ENCODE data around the gene PTCRA. TPM values are rescaled to one million over a fixed set of nuclear protein-coding genes. Genes with fewer than 3 reads are reported as not detected.

The PTCRA gene
- total and polyA plus RNA-seq, 4 donors = 0.29 to 0.50 TPM; not detected in 2

- no peaks in the 10 kb centered on the region for H3K9me3 ChIP-seq (ENCODE audit: control insufficient read depth, insufficient read depth, low read length)
- peaks cover 16% of the 10 kb centered on the region for H3K4me1 ChIP-seq (ENCODE audit: control insufficient read depth, insufficient read depth, low read length)
- H3K4me3 ChIP-seq (ENCODE audit: low read depth, low read length) = peak within 1 kb of the TSS; percentile 47
- no peak within 1 kb of the TSS for H3K27ac ChIP-seq (ENCODE audit: low read depth, low read length)
- peaks cover 11% of the 10 kb centered on the region for H3K27me3 ChIP-seq (ENCODE audit: control insufficient read depth, insufficient read depth, low read length)
- peak in 2 of 6 donors; percentile 43 to 71 for DNase-seq (ENCODE audit: low read depth in 4 of 6, low spot score in 6 of 6)
- H3K36me3 ChIP-seq (ENCODE audit: control insufficient read depth, insufficient read depth, low read length) = peaks cover 46% of the 10 kb centered on the region
- 4% methylated on average over 61 of the region's 62 CpGs for WGBS (ENCODE audit: insufficient coverage)
Observed at GRCh38 chr6:42960243-42961019, 44.6 kb downstream of the PTCRA start, which contains the start of gene GNMT. GNMT (plus strand) TSS chr6:42960754; CDS start chr6:42960768, 14 bp downstream.

- DNase-seq (ENCODE audit: low read depth in 4 of 6, low spot score in 6 of 6) = peak in 1 of 6 donors; percentile 9
- no peak overlapping the region for H3K27ac ChIP-seq (ENCODE audit: low read depth, low read length)
- no peaks in the 10 kb centered on the region for H3K9me3 ChIP-seq (ENCODE audit: control insufficient read depth, insufficient read depth, low read length)
- WGBS (ENCODE audit: insufficient coverage) = 24% methylated on average over 15 of the region's 15 CpGs
- H3K4me1 ChIP-seq (ENCODE audit: control insufficient read depth, insufficient read depth, low read length) = peaks cover 16% of the 10 kb centered on the region
- H3K27me3 ChIP-seq (ENCODE audit: control insufficient read depth, insufficient read depth, low read length) = peaks cover 11% of the 10 kb centered on the region
- peak overlapping the region; percentile 47 for H3K4me3 ChIP-seq (ENCODE audit: low read depth, low read length)
- H3K36me3 ChIP-seq (ENCODE audit: control insufficient read depth, insufficient read depth, low read length) = peaks cover 53% of the 10 kb centered on the region
Observed at GRCh38 chr6:42961020-42961470, 45.2 kb downstream of the PTCRA start.

DNA sequence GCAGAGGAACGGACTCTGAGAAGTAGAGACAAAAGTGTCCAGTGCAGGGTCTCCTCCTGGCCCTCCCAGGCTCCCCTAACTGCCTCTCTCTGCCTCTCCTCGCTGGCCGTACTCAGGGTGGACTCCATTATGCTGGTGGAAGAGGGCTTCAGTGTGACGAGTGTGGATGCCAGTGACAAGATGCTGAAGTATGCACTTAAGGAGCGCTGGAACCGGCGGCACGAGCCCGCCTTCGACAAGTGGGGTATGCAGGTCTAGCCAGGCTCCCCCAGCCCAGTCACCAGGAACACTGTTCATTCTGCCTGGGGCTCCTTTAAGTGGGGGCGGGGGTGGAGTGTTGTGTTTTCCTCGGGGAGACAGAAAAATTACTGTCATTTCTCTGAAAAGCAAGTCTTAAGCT, 46.2 kb downstream of the PTCRA start:
- H3K4me1 ChIP-seq (ENCODE audit: control insufficient read depth, insufficient read depth, low read length) = peaks cover 16% of the 10 kb centered on the region
- H3K27me3 ChIP-seq (ENCODE audit: control insufficient read depth, insufficient read depth, low read length) = peaks cover 11% of the 10 kb centered on the region
- DNase-seq (ENCODE audit: low read depth in 4 of 6, low spot score in 6 of 6) = no peak
- H3K9me3 ChIP-seq (ENCODE audit: control insufficient read depth, insufficient read depth, low read length) = no peaks in the 10 kb centered on the region
- no peak overlapping the region for H3K27ac ChIP-seq (ENCODE audit: low read depth, low read length)
- peaks cover 63% of the 10 kb centered on the region for H3K36me3 ChIP-seq (ENCODE audit: control insufficient read depth, insufficient read depth, low read length)
- H3K4me3 ChIP-seq (ENCODE audit: low read depth, low read length) = no peak overlapping the region
- WGBS (ENCODE audit: insufficient coverage) = 83% methylated on average over 4 of the region's 12 CpGs

- no peak overlapping the region for H3K27ac ChIP-seq (ENCODE audit: low read depth, low read length)
- H3K4me1 ChIP-seq (ENCODE audit: control insufficient read depth, insufficient read depth, low read length) = peaks cover 16% of the 10 kb centered on the region
- H3K4me3 ChIP-seq (ENCODE audit: low read depth, low read length) = no peak overlapping the region
- peaks cover 11% of the 10 kb centered on the region for H3K27me3 ChIP-seq (ENCODE audit: control insufficient read depth, insufficient read depth, low read length)
- no peaks in the 10 kb centered on the region for H3K9me3 ChIP-seq (ENCODE audit: control insufficient read depth, insufficient read depth, low read length)
- 91% methylated on average over 6 of the region's 13 CpGs for WGBS (ENCODE audit: insufficient coverage)
- peaks cover 69% of the 10 kb centered on the region for H3K36me3 ChIP-seq (ENCODE audit: control insufficient read depth, insufficient read depth, low read length)
- peak in 1 of 6 donors; percentile 28 for DNase-seq (ENCODE audit: low read depth in 4 of 6, low spot score in 6 of 6)
Observed at GRCh38 chr6:42962502-42963178, 46.8 kb downstream of the PTCRA start.

DNA sequence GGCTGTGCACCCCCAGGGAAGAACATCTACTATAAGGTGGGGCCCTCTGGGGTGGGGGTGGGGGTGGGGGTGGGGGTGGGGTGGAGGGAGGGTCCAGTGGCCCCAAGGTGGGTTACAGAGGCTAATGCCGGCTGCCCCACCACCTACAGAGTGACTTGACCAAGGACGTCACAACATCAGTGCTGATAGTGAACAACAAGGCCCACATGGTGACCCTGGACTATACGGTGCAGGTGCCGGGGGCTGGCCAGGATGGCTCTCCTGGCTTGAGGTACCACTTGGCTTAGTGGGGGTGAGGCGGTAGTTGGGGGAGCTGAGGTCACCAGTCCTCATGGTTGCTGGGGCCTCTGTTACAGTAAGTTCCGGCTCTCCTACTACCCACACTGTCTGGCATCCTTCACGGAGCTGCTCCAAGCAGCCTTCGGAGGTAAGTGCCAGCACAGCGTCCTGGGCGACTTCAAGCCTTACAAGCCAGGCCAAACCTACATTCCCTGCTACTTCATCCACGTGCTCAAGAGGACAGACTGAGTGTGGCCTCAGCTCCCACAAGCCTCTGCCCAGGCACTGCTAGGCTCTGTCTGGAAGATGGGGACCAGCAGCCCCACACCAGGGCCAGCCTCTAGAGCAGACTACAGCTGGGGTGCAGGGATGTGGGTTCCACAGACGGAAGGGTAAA, 47.5 kb downstream of the PTCRA start:
- WGBS (ENCODE audit: insufficient coverage) = 81% methylated on average over 11 of the region's 12 CpGs
- no peak overlapping the region for H3K27ac ChIP-seq (ENCODE audit: low read depth, low read length)
- peaks cover 16% of the 10 kb centered on the region for H3K4me1 ChIP-seq (ENCODE audit: control insufficient read depth, insufficient read depth, low read length)
- H3K36me3 ChIP-seq (ENCODE audit: control insufficient read depth, insufficient read depth, low read length) = peaks cover 75% of the 10 kb centered on the region
- DNase-seq (ENCODE audit: low read depth in 4 of 6, low spot score in 6 of 6) = no peak
- H3K9me3 ChIP-seq (ENCODE audit: control insufficient read depth, insufficient read depth, low read length) = no peaks in the 10 kb centered on the region
- H3K27me3 ChIP-seq (ENCODE audit: control insufficient read depth, insufficient read depth, low read length) = peaks cover 11% of the 10 kb centered on the region
- H3K4me3 ChIP-seq (ENCODE audit: low read depth, low read length) = no peak overlapping the region

- peaks cover 16% of the 10 kb centered on the region for H3K4me1 ChIP-seq (ENCODE audit: control insufficient read depth, insufficient read depth, low read length)
- no peaks in the 10 kb centered on the region for H3K9me3 ChIP-seq (ENCODE audit: control insufficient read depth, insufficient read depth, low read length)
- 82% methylated on average over 7 of the region's 9 CpGs for WGBS (ENCODE audit: insufficient coverage)
- DNase-seq (ENCODE audit: low read depth in 4 of 6, low spot score in 6 of 6) = peak in 1 of 6 donors; percentile 16
- H3K4me3 ChIP-seq (ENCODE audit: low read depth, low read length) = no peak overlapping the region
- peaks cover 11% of the 10 kb centered on the region for H3K27me3 ChIP-seq (ENCODE audit: control insufficient read depth, insufficient read depth, low read length)
- H3K36me3 ChIP-seq (ENCODE audit: control insufficient read depth, insufficient read depth, low read length) = peaks cover 82% of the 10 kb centered on the region
- H3K27ac ChIP-seq (ENCODE audit: low read depth, low read length) = no peak overlapping the region
Observed at GRCh38 chr6:42963855-42964605, 48.2 kb downstream of the PTCRA start.

DNA sequence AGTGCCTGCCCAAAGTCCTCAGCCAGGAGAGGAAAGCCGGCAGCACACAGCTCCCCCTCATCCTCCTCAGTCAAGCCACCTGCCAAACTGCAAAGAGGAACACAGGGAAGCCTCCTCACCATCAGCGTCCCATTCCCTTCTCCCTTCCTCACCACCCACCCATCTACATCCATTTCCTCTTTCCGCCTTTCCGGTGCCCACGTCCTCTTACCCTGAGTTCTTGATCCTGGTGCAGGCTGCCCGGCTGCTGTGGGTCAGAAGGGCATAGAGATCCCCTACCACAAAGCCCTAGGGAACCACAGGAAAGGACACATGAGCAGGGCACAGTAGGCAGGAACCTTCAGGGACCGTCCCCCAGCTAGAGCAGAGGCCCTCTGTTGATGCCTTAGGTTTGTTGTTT, 50.7 kb downstream of the PTCRA start:
- H3K27ac ChIP-seq (ENCODE audit: low read depth, low read length) = no peak overlapping the region
- H3K36me3 ChIP-seq (ENCODE audit: control insufficient read depth, insufficient read depth, low read length) = peaks cover 84% of the 10 kb centered on the region
- no peaks in the 10 kb centered on the region for H3K27me3 ChIP-seq (ENCODE audit: control insufficient read depth, insufficient read depth, low read length)
- no peaks in the 10 kb centered on the region for H3K9me3 ChIP-seq (ENCODE audit: control insufficient read depth, insufficient read depth, low read length)
- no peaks in the 10 kb centered on the region for H3K4me1 ChIP-seq (ENCODE audit: control insufficient read depth, insufficient read depth, low read length)
- WGBS (ENCODE audit: insufficient coverage) = 67% methylated on average over 6 of the region's 7 CpGs
- no peak overlapping the region for H3K4me3 ChIP-seq (ENCODE audit: low read depth, low read length)
- no peak for DNase-seq (ENCODE audit: low read depth in 4 of 6, low spot score in 6 of 6)

DNA sequence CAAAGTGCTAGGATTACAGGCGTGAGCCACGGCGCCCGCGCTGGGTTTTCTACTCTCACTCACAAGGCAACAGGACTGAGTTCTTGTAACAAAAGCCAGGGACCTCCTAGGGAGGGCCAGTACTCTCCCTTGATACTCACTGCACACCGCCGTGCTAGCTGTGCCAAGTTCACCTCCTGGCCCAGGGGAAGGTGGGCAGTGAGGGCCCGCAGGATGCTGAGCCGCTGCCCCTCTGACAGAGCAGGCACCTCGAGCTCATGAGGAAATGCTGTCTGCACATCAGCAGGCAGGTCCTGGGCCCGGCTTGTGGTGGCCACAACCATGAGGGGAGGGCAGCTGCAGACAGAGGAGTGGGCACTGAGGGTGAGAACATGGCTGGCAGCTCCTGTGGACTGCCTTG, 51.4 kb downstream of the PTCRA start:
- Histone ChIP-seq H3K9me3 (ENCODE audit: control insufficient read depth, insufficient read depth, low read length) (no peaks in the 10 kb centered on the region), H3K4me1 (ENCODE audit: control insufficient read depth, insufficient read depth, low read length) (no peaks in the 10 kb centered on the region), H3K4me3 (ENCODE audit: low read depth, low read length) (no peak overlapping the region), H3K36me3 (ENCODE audit: control insufficient read depth, insufficient read depth, low read length) (peaks cover 78% of the 10 kb centered on the region), H3K27ac (ENCODE audit: low read depth, low read length) (no peak overlapping the region), H3K27me3 (ENCODE audit: control insufficient read depth, insufficient read depth, low read length) (no peaks in the 10 kb centered on the region)
- WGBS (ENCODE audit: insufficient coverage) = 91% methylated on average over 11 of the region's 11 CpGs
- no peak for DNase-seq (ENCODE audit: low read depth in 4 of 6, low spot score in 6 of 6)

GRCh38 chr6:42968126-42968701, 52.4 kb downstream of the PTCRA start:
- 89% methylated on average over 6 of the region's 12 CpGs for WGBS (ENCODE audit: insufficient coverage)
- Histone ChIP-seq H3K36me3 (ENCODE audit: control insufficient read depth, insufficient read depth, low read length) (peaks cover 71% of the 10 kb centered on the region), H3K9me3 (ENCODE audit: control insufficient read depth, insufficient read depth, low read length) (no peaks in the 10 kb centered on the region), H3K4me3 (ENCODE audit: low read depth, low read length) (no peak overlapping the region), H3K27ac (ENCODE audit: low read depth, low read length) (no peak overlapping the region), H3K4me1 (ENCODE audit: control insufficient read depth, insufficient read depth, low read length) (no peaks in the 10 kb centered on the region), H3K27me3 (ENCODE audit: control insufficient read depth, insufficient read depth, low read length) (no peaks in the 10 kb centered on the region)
- no peak for DNase-seq (ENCODE audit: low read depth in 4 of 6, low spot score in 6 of 6)

Measured in spinal cord (tissue), 10 donors.